Activated T-helper 9 cell treated with anti-CD3 and anti-CD28 coated beads, Interleukin-2, amount 50 U/mL, for 16 hours (primary cell): ENCODE data around the gene FLYWCH2.

ENCODE experiments used
- DNase-seq: peaks from one replicate; pipeline ENCODE4 v3.0.0-alpha.2; 2020; ENCODE audit warnings: low read depth

Gene FLYWCH2

DNA sequence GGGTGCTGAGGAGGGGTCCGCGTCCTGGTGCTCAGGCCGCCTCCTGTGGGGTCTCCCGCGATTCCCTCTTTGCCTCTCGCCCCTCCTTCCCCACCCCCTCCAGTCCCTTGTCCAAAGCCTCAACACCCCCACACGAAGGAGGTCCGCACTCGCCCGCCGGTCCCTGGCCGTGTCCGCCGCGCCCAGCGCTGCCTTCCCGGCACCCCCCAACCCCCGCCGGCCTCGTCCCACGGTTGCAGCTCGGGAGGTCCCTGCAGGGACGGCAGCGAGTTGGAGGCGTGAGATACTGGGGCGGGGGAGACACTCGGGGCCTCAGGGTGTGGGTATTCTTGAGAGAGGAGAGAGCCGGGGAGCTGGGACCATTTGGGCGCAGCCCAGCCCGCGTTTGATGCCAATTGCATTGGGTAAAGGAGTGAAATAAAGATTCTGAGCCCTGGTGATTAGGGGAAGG lies 468 bp downstream of the FLYWCH2 start:
- DNase-seq: no peak

DNA sequence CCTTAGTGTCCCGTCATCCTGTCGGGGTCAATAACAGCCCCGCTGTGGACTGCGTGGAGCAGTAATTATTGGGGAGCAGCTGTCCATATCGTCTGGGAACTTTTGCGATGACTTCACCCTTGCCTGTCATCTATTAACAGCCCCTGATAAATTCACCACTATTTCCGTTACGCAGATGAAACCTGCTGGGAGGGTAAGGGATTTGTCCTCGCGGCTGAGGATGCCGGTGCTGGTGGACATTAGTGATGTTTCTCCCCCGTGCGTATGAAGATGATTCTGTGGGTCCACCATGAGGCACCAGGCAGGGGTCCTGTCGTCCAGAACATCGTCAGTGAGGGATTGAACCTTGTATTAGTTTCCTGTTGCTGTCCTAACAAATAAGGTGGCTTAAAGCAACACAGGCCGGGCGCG lies 1.0 kb downstream of the FLYWCH2 start:
- DNase-seq: no peak

DNA sequence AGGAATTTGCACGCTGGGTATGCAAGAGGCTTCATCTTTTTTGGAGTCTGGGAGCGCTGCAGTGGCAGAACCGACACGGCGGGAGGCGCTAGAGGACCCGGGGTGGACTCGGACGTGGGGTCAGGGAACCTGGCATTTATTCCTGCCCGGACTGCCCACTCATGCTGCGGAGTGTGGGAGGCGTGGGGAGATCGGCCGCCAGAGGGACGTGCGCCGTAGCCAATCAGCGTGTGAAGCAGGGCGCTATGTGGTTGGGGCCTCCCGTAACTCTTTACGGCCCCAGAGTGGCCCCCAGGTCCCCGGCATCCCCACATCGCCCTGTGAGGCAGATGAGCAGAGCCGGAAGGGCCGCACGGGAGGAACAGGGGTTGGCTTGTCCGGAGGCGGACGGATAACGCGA lies 11.2 kb downstream of the FLYWCH2 start:
- no peak for DNase-seq

DNA sequence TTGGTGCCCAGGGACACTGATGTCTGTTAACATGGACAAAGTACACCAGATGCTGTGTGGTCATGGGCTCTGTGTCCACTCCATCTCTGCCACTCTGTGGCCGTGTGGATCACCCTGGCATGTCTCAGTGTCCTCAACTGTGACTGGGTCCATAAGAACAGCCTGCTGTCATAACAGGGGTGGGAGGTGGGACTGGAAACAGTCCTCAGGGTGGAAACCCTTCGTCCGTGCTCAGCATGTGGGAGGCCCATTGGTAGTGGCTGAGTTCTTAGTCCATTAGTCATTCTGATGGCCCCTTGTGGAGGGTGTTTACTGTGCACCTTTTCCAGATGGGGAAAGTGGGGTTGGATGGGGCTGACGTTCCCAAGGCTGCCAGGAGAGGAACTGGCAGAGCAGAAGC lies 12.8 kb downstream of the FLYWCH2 start:
- no peak for DNase-seq

DNA sequence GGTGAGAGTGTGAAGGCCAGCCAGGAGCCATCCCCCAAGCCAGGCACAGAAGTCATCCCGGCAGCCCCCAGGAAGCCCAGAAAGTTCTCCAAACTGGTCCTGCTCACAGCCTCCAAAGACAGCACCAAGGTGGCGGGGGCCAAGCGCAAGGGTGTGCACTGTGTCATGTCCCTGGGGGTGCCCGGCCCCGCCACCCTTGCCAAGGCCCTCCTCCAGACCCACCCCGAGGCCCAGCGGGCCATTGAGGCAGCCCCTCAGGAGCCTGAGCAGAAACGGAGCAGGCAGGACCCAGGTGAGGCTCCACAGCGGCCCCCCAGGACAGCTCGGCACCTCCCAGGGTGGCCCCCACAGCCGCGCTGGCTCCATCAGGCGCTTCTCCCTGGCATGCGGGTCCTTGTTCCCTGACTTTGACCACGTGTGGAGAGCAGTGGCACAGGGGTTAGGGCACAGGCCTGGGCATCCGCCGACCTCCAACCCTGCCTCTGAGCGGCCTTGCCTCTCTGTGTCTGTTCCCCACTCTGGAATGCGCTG lies 13.5 kb downstream of the FLYWCH2 start:
- no peak for DNase-seq

DNA sequence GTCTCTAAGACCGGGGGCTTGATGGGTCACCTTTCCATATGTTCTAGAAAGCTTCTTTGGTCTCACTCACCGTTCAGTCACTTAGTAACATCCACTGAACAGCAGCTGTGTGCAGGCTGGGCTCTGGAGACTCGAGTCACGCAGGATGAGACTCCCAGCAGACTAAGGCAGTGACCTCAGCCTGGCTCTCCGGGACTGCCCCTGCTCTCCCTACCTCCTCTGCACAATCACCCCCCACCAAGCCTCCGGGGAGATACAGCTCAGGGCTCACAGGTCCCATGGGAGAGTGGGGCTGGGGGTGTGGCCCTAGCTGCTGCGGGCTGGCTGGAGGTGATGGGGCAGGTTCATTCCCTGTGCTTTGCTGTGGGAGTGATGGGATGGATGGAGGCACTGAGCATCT lies 14.1 kb downstream of the FLYWCH2 start:
- no peak for DNase-seq

DNA sequence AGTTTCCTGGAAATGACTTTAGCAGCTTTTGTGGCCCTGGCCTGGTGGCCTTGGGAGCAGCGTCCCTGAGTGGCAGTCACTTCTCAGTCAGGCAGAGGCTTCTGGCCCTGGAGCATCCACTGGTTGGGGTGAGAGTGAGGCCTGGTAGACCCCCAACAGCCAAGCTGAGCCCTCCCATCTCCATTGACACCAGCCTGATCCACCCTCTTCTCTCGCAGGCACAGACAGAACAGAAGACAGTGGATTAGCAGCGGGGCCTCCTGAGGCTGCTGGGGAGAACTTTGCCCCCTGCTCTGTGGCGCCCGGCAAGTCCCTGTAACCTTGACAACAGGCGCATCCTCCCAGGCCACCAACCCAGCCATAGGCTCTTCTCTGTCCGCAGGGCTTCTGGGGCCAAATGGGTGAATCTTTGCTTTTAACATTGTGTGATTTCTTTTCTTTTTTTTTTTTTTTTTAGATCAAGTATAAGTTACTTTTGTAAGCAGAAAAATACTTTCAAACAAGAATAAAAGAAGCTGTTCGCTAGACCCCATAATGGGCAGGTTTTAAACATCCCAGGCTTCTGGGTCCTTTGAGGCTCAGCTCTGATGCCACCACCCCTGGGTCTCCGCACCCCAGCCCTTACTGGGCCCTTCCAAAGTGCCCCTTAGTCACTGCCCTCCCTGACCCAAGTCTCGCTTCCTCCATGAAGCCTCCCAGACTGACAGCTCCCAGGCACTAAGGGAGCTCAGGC lies 16.0 kb downstream of the FLYWCH2 start:
- no peak for DNase-seq

DNA sequence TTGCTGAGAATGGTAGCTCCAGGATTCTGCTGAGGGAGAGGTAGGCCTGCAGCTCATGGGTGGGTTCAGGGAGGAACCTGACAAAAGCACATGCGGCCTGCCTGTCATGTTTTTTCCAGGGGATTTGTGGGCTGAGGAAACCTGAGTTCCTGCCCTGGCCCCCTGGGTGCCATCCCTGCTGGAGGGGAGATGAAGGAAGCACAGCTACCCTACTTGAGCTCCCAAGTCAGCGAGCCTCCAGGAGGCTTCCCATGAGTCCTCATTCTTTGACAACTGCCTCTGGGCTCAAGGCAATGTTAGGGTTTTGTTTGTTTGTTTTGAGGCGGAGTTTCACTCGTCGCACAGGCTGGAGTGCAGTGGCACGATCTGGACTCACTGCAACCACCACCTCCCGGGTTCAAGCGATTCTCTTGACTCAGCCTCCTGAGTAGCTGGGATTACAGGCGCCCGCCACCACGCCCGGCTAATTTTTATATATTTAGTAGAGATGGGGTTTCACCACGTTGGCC lies 16.6 kb downstream of the FLYWCH2 start:
- no peak for DNase-seq

DNA sequence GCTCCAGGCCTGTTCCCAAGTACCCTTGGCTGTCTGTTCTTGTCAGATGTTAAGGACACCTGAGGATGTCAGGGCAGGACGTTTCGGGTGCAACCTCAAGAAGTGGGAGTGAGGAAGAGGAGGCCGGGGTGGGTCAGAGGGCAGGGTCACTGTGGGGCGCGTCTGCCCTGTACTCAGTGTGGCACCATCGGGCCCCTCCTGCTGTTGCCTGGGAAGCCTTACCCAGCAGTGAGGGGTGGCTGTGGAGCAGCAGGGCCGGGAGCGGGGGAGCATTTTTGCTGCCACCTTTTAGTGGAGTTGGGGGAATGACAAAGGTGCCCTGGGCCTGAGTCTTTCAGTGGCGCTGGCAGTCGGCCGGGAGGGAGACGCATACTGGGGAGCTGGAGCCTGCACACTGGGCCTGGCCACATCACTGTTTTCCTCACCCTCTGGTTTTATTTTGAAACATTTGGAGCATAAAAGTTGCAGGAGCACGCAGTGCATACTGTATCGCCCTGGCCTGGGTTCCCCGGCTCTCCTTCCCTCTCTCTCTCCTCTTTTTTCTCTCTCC lies 17.6 kb downstream of the FLYWCH2 start:
- no peak for DNase-seq

DNA sequence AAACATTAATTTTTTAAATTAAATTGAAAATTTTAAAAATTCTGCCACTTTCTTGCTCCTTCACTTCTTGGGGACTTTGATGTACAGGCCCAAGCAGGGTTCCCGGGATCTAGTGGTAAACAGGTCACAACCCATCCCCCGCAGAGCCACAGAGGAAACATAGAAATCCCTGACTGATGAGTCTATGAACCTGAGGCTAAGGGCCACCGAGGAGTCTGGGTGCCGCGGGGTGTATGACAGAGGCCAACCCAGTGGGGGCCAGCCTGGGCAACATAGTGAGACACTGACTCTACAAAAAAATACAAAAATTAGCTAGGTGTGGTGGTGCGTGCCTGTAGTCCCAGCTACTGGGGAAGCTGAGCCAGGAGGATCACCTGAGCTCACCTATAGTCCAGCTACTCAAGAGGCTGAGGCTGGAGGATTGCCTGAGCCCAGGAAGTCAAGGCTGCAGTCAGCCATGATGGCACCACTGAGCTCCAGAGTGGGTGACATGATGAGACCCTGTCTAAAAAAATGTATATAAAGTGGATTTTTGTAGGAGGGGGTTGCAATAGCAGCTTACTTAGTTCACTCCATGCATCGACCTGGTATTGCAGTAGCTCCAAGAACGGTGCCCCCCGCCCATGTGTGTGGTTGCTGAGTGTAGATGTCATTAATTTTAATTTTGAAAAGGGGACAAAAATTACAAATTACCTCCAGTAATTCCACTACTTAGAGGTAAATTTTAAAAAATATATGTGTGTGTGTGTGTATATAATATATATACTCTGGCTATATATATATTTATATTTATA lies 19.5 kb downstream of the FLYWCH2 start:
- no peak for DNase-seq

DNA sequence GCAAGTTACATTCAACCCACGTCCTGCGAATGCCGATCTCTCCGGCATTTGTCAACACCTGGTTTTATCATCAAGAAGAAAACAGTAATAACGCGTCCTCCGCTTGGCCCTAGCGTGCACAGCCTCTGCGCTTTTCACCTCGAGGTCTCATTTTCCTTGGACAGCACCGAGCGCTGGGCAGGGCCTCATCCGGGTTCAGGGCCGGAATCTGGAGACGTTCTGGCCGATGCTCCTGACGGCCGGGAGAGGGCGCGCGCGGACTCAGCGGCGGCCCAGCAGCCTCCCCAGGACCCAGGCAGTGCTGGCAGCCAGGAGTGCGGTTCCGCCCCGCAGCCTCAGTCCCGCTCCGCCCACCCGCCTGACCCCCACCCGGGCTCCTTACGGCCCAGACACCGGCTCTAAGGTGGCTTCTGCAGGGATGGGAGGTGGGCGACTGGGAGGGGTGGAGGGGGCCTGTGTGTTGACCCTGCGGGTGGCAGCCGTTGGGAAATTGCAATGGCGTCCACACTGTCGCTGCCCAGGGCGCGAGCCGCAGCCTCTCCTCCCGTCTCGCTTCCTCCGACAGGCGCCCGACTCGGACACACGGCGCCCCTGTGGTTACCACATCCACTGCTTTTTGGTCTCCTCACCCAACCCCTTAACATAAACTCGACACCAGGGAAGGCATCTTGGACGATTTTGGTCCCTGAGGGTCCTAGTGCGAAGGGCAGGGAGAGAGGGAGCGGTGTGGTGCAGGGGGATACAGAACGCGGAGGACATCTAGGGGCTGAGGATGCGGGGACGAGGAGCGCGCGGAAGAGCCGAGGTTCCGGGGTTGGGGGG lies 21.3 kb downstream of the FLYWCH2 start:
- DNase-seq: peak; percentile 70

DNA sequence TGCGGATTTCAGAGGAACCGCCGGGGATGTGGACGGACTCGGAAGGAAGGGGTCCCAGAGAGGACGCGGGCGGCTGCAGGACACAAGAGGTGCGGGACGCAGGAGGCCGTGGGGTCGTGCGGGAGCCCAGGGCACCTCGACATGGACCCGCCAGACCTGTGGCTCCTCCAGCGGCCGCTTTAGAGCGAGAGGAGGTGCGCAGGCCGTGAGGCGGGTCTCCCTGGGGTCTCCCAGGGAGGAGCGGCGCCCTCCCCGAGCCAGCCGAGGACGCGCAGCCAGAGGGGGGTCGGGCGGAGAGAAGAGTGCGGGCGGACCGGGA lies 21.9 kb downstream of the FLYWCH2 start:
- no peak for DNase-seq

DNA sequence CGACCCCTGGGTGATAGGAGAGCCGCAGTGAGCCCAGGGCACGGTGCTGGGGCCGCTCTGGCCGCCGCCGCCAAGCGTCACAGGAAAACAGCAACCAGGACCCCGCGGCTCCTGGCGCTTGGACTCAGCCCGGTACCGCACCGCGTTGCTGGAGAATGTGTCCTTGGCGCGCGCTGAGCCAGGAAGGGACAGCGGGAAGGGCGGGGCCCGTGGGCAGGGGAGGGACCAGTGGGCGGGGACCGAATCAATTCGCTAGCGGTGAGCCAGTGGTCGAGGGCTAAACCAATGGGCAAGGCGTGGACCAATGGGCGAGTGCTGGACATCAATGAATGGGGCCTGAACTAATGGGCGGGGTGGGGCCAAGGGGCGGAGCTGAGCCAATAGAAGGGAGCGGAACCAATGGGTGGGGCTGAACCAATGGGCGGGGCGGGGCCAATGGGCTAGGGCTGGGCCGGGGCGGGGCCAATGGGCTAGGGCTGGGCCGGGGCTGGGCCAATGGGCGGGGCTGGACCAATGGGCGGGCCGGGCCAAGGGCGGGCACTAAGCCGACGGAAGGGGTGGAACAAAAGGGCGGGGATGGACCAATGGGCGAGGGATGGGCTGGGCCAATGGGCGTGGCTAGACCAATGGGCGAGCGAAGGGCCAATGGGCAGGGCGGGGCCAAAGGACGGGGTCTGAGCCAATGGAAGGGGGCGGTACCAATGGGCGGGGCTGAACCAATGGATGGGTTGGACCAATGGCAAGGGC lies 22.4 kb downstream of the FLYWCH2 start:
- peak; percentile 84 for DNase-seq

DNA sequence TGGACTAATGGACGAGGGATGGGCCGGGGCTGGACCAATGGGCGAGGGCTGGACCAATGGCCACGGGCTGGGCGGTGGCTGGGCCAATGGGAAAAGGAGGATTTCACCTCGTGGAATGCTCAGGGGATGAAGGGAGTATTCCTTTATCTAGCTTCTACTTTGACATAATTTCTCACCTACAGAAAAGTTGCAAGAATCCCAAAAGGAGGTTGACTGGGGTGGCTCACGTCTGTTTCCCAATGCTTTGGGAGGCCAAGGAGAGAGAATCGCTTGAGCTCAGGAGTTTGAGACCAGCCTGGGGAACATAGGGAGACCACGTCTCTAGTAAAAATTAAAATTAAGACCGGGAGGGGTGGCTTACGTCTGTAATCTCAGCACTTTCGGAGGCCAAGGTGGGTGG lies 23.0 kb downstream of the FLYWCH2 start:
- DNase-seq: no peak

DNA sequence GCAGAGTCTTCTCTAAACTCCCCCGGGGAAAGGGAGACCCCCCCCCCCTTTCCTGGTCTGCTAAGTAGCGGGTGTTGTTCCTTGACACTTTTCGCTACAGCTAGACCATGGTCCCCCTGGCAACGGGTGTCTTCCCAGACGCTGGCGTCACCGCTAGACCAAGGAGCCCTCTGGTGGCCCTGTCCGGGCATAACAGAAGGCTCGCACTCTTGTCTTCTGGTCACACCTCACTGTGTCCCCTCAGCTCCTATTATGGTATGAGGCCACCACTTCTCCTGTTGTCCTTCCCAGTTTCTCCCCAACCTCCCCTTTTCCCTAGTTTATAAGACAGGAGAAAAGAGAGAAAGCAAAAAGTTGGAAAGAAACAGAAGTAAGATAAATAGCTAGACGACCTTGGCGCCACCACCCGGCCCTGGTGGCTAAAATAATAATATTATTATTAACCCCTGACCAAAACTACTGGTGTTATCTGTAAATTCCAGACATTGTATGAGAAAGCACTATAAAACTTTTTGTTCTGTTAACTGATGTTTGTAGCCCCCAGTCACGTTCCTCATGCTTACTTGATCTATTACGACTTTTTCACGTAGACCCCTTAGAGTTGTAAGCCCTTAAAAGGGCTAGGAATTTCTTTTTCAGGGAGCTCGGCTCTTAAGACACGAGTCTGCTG lies 24.2 kb downstream of the FLYWCH2 start:
- peak; percentile 33 for DNase-seq

DNA sequence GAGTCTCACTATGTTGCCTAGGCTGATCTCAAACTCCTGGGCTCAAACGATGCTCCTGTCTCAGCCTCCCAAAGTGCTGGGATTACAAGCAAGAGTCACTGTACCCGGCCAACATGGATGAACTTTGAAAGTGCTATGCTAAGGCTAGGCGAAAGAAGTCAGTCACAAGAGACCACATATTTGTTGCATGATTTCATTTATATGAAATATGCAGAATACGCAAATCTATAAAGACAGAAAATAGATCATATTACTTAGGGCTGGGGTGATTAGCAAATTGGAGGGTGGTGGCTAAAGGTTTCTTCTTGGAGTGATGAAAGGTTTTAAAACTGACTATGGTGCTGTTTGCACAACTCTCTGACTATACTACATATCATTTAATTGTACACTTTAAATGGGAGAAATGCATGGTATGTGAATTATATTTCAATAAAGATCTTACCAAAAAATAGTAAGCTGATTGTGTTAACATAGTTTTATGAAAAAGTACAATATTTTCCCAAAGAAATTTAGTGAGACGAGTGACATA lies 27.5 kb downstream of the FLYWCH2 start:
- DNase-seq: no peak

DNA sequence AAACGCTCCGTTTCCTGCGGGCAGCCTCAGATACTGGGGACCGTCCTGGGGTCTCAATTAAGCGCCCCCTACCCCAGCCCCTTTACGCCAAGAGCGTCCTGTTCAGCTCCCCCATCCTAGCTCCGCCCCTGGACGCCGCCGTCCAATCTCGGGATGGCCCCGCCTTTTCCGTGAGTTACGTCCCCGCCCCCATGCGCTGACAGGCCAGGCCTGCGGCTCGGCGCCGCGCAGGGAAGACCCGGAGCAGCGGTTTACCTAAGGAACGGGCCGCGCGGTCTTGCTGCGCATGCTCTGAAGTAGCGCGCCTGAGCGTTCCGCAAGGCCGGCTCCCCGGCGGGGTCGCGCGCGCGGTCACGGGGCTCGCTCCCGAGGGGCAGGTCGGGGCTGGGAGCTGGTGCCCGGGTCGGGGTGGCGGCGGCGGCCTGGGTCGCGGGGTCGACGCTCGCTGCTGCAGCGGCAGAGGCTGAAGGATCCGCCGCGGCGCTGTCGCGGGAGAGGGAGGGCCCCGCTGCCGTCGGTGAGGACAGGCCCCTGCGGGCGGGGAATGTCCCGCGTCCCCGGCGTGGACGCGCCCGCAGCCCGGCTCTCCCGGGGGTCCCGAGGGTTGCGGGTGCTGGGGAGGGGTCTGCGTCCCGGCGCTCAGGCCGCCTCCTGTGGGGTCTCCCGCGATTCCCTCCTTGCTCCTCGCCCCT lies 28.8 kb downstream of the FLYWCH2 start, which contains the start of gene FLYWCH1:
Gene FLYWCH1, plus strand, starts transcription at position 294 of the 692 bp plus-strand sequence. CDS start 17,755 bp downstream, outside the sequence.
- DNase-seq: peak; percentile 98

DNA sequence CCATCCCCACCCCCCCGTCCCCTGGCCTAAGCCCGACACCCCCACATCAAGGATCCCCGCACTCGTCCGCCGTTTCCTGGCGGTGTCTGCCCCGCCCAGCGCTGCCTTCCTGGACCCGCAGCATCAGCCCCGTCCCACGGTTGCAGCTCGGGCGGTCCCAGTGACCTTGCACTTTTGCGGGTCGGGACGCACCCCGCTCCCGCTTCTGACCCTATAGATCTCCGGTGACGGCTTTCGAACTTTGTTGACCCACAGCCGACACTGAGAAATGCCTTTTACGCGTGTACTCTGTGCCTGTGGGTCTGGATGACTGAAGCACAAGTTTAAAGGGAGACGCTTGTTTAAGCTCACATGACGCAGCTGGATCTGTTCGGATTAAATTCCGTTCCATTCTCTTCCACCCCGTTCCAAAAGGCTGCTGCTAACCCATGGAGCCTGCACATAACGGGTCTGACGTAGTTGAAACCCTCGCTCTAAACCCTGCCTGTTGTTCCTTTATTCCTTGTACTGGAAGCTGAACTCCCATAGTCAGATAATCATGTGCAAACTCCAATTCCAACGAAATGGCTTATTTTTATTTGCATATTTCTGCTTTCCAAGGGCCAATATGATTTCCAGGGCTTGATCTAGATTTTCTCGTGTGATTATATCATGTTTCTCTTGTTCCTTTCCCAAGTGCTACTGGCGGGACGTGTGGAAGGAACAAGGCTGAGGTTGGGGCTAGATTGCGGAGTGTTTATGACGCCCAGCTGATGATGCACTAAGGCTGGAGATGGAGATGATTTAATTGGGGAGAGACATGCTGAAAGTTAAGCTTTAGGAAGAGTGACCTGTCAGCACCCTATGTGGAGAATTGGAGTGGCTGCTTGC lies 29.6 kb downstream of the FLYWCH2 start:
- DNase-seq: peak; percentile 15

DNA sequence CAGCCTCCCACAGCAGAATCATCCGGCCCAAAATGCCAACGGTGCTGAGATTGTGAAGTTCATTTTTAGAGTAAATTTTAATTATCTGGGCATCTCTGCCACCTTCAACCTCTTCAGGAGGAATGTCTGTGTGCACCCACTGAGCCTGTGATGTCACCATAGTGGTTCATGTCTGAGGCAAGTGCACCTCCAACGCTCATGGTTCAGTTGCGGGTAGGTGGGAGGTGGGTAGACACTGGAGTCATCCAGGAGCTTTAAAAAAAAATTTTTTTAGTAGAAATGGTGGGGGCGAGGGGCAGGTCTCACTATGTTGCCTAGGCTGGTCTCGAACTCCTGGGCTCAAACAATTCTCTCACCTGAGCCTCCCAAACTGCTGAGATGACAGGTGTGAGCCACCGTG lies 30.6 kb downstream of the FLYWCH2 start:
- no peak for DNase-seq
